ENCODE data around the gene DNAAF3.

DNAAF3 gene

GRCh38 chr19:55109527-55110291, 56.7 kb downstream of the DNAAF3 start:
- DNase-seq: no peak
- TF ChIP-seq GATA1 (IDR thresholded peaks at IDR 0.05; ENCODE audit: low read depth, low read length) (no peak), POLR2A (IDR thresholded peaks at IDR 0.05; ENCODE audit: low read length) (no peak)

Data from erythroblast (primary cell).